Measurements from ENCODE around the gene TOB2. TPM values are rescaled to one million over a fixed set of nuclear protein-coding genes. Genes with fewer than 3 reads are reported as not detected.
A peak's percentile ranks its signal among the peaks of the same experiment; 100 is the strongest.
"Not testable (repeated sequence)": the region's sequence is repeated elsewhere in the genome, so short reads cannot be mapped to it uniquely, and the experiment has no call there.

TOB2 gene
- total RNA-seq, 4 donors from 2014 or later = 50.8 to 67.3 (median 56.9) TPM

DNA sequence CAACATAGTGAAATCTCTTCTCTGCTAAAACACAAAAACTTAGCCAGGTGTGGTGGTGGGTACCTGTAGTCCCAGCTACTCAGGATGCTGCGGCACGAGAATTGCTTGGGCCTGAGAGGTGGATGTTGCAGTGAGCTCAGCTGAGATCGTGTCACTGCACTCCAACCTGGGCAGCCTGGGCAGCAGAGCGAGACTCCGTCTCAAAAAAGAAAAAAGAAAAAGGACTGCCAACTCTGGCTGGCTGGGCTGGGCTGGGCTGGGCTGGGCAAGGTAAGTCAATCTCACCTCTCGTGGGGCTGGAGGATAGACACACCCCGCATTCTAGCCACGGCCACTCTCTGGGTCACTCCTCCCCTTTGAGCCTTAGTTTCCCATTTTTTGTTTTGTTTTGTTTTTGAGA is 37.9 kb downstream of the TOB2 start:
- no peaks in the 10 kb centered on the region for H3K9me3 ChIP-seq
- no peaks in the 10 kb centered on the region for H3K36me3 ChIP-seq
- 80 to 87% methylated on average over 8 of the region's 8 CpGs for WGBS, 2 donors
- peak overlapping the region in 2 of 4 donors; percentile 19 to 100 for H3K27ac ChIP-seq
- no peaks in the 10 kb centered on the region for H3K27me3 ChIP-seq
- H3K4me1 ChIP-seq = peaks cover 0 to 43% (median 32%) of the 10 kb centered on the region in 4 donors
- H3K4me3 ChIP-seq = no peak overlapping the region
- TF ChIP-seq EP300 (IDR thresholded peaks at IDR 0.05) (no peak), POLR2A (IDR thresholded peaks at IDR 0.05) (no peak), CTCF (IDR thresholded peaks at IDR 0.05) (no peak)
- DNase-seq (ENCODE audit: low spot score in 2 of 2) = no peak

DNA sequence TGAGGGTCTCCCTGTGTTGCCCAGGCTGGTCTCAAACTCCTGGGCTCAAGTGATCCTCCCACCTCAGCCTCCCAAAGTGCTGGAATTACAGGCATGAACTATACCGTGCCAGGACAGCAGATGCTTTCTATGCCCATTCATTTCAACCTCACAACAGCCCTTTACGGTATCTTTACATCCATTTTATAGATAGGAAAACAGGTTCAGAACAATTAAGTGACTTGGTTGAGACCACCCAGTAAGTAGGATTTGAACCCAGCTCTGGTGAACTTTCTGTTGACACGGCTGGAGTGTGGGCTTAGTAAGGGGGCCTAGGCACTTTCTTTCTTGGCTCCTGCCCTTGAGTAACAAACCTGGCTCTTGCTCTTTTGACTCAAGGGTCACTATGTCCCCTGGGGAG is 39.2 kb downstream of the TOB2 start:
- no peaks in the 10 kb centered on the region for H3K36me3 ChIP-seq
- no peak overlapping the region for H3K4me3 ChIP-seq
- TF ChIP-seq POLR2A (IDR thresholded peaks at IDR 0.05) (no peak), CTCF (IDR thresholded peaks at IDR 0.05) (no peak), EP300 (IDR thresholded peaks at IDR 0.05) (no peak)
- 76 to 89% methylated on average over 3 of the region's 3 CpGs for WGBS, 2 donors
- DNase-seq (ENCODE audit: low spot score in 2 of 2) = no peak
- no peak overlapping the region for H3K27ac ChIP-seq
- peaks cover 0 to 48% (median 30%) of the 10 kb centered on the region in 4 donors for H3K4me1 ChIP-seq
- no peaks in the 10 kb centered on the region for H3K9me3 ChIP-seq
- no peaks in the 10 kb centered on the region for H3K27me3 ChIP-seq

GRCh38 chr22:41406410-41406809 is 40.2 kb downstream of the TOB2 start:
- Histone ChIP-seq H3K36me3 (no peaks in the 10 kb centered on the region), H3K9me3 (no peaks in the 10 kb centered on the region), H3K4me3 (no peak overlapping the region), H3K27ac (no peak overlapping the region), H3K4me1 (peaks cover 0 to 47% (median 29%) of the 10 kb centered on the region in 4 donors), H3K27me3 (no peaks in the 10 kb centered on the region)
- TF ChIP-seq EP300 (IDR thresholded peaks at IDR 0.05) = no peak
- DNase-seq (ENCODE audit: low spot score in 2 of 2) = no peak

GRCh38 chr22:41405588-41405987 is 41.0 kb downstream of the TOB2 start:
- 86 to 87% methylated on average over 8 of the region's 8 CpGs for WGBS, 2 donors
- no peak overlapping the region for H3K4me3 ChIP-seq
- no peak for DNase-seq (ENCODE audit: low spot score in 2 of 2)
- peak overlapping the region in 1 of 4 donors; percentile 62 for H3K27ac ChIP-seq
- no peaks in the 10 kb centered on the region for H3K27me3 ChIP-seq
- H3K4me1 ChIP-seq = peaks cover 0 to 39% (median 20%) of the 10 kb centered on the region in 4 donors
- H3K9me3 ChIP-seq = no peaks in the 10 kb centered on the region
- H3K36me3 ChIP-seq = no peaks in the 10 kb centered on the region
- TF ChIP-seq EP300 (IDR thresholded peaks at IDR 0.05) (no peak), POLR2A (IDR thresholded peaks at IDR 0.05) (no peak), CTCF (IDR thresholded peaks at IDR 0.05) (no peak)

DNA sequence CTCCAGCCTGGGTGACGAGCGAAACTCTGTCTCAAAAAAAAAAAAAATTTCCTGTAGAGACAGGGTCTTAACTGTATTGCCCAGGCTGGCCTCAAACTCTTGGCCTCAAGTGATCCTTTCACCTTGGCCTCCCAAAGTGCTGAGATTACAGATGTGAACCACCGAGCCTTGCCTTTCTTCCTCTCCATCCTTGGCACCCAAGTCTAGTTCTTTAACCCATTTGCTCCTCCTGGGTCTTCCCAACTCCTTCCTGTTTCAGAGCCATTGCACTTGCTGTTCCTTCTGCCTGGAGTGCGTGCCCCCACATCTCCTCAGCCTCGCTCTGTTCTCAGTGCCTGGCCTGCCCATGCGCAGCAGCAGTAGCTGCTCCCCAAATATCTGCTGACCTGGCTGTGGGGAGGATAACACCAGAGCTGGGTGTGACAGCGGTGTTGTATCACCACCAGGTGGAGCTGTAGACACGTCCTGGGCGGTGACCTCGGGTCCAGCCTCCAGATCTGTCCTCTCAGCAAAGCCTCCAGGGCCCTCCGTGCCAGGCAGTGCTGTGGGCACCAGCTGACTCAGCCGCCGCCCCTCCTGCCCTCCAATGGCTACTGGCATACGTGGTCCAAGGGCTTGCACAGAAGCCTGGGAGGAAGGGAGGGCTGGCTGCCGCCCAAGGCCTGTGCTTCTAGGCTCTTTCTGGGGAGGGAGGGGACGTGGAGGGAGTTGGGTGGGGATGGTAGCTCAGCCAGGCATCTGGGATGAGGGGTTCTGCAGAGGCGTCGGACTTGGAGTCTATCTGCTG is 42.9 kb downstream of the TOB2 start:
- Histone ChIP-seq H3K36me3 (peaks cover 0 to 14% (median 0%) of the 10 kb centered on the region in 3 donors), H3K4me3 (no peak overlapping the region), H3K27ac (peak overlapping the region; percentile 37 to 87 (median 68)), H3K27me3 (no peaks in the 10 kb centered on the region), H3K9me3 (no peaks in the 10 kb centered on the region), H3K4me1 (peaks cover 0 to 38% (median 17%) of the 10 kb centered on the region in 4 donors)
- peak in 1 of 2 donors; percentile 97 for TF ChIP-seq EP300 (IDR thresholded peaks at IDR 0.05)
- TF ChIP-seq CTCF (IDR thresholded peaks at IDR 0.05) = peak; percentile 90 to 100 (median 95)
- TF ChIP-seq POLR2A (IDR thresholded peaks at IDR 0.05) = peak; percentile 20 to 57
- WGBS, 2 donors = 12 to 14% methylated on average over 15 to 18 of the region's 18 CpGs
- DNase-seq (ENCODE audit: low spot score in 2 of 2) = peak; percentile 75 to 76

- H3K4me3 ChIP-seq; H3K27me3 ChIP-seq; H3K9me3 ChIP-seq; DNase-seq (ENCODE audit: low spot score in 2 of 2): not testable (repeated sequence)
- WGBS, 2 donors = 93 to 95% methylated on average over 14 of the region's 14 CpGs
- peaks cover 0 to 23% (median 0%) of the 10 kb centered on the region in 3 donors for H3K36me3 ChIP-seq
- peak overlapping the region in 3 of 4 donors; percentile 43 to 87 (median 76) for H3K27ac ChIP-seq
- H3K4me1 ChIP-seq = peaks cover 0 to 47% (median 18%) of the 10 kb centered on the region in 4 donors
Observed at GRCh38 chr22:41402851-41403250, 43.8 kb downstream of the TOB2 start.

Measured in tibial nerve (tissue), 4 donors.